Muscle of back (tissue), 11 donors: ENCODE results near the gene VOPP1. TPM values are rescaled to one million over a fixed set of nuclear protein-coding genes. Genes with fewer than 3 reads are reported as not detected.

Experiments used
- DNase-seq, 3 donors: peaks; one replicate each; pipeline versions ENCODE4 v3.0.0 to v3.0.0-alpha.2; 2013
- polyA plus RNA-seq, 10 donors: library from polyadenylated mRNA; unstranded; fragments of 120-200 nt; gene quantifications; one replicate each; pipeline ENCODE4 v1.2.1, GENCODE V29; 2013; ENCODE audit not compliant: insufficient read length in 10 of 10

The VOPP1 gene
- polyA plus RNA-seq, 10 donors = 23.9 to 29.3 (median 26.4) TPM

- DNase-seq = no peak
These were observed 14.6 kb downstream of the VOPP1 start for GRCh38 chr7:55557666-55558188.

GRCh38 chr7:55556492-55556891 is 15.8 kb downstream of the VOPP1 start:
- no peak for DNase-seq

- DNase-seq = no peak
These were observed 16.3 kb downstream of the VOPP1 start for GRCh38 chr7:55556031-55556430.

GRCh38 chr7:55555160-55555559 is 17.1 kb downstream of the VOPP1 start:
- no peak for DNase-seq

GRCh38 chr7:55554038-55554437 is 18.3 kb downstream of the VOPP1 start:
- DNase-seq = no peak

DNA sequence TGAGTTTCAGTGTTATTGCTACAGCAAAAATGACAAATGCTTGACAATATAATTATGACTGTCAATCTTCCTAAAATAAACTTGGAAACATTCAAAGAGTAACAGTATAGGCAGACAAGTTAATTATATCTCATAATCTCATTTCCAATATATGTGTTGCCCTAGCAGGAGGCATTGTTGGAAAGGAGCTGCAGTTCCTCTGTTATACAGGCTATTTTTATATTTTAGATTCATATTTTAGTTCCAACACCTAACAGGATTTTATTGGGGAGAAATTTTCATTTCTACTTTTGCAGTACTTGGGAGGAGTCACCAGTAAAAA is 19.3 kb downstream of the VOPP1 start:
- no peak for DNase-seq

GRCh38 chr7:55552320-55553023 is 19.8 kb downstream of the VOPP1 start:
- peak in 2 of 3 donors; percentile 40 to 59 for DNase-seq

- no peak for DNase-seq
These were observed 21.3 kb downstream of the VOPP1 start for GRCh38 chr7:55550841-55551537.

GRCh38 chr7:55550010-55550663 is 22.2 kb downstream of the VOPP1 start:
- no peak for DNase-seq

DNA sequence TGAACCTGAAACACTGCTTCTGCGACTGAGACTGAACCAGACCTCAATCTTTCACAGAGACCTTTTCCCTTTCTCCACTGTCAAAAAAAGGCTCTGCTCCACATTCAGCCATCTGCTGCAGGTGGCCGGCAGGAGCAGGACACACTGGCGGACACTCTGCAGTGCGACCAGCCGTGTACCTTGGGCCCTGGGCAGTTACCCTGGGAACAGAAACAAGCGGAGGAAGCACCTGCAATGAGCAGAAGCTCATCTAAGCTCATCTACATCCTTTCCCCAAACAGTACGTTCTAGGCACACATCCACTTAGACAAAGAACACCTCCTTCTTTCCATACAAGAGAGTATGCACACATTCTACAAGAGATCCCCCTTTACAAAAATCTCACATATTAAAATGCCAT is 22.8 kb downstream of the VOPP1 start:
- no peak for DNase-seq

GRCh38 chr7:55548295-55548731 is 24.0 kb downstream of the VOPP1 start:
- DNase-seq = no peak

DNA sequence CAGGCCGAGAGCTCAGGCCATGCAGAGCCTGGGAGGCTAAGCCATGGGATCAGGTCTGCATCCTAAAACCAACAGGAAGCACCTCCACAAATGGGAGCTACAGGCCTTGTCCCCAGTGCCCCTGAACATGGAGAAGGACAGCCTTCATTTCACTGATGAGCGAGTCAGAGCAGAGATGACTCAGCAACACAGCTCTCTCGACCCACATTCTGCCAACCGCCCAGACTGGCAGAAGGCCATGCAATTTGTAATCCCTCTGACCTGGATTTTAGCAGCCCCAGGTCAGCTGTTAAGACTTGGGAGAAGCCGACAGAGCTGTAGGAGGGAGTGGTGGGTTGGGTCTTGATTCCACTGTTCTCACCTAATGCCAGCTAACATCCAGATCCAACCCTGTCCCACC is 25.5 kb downstream of the VOPP1 start:
- peak in 2 of 3 donors; percentile 33 to 74 for DNase-seq

GRCh38 chr7:55545496-55545895 is 26.8 kb downstream of the VOPP1 start:
- DNase-seq = peak in 1 of 3 donors; percentile 33

DNA sequence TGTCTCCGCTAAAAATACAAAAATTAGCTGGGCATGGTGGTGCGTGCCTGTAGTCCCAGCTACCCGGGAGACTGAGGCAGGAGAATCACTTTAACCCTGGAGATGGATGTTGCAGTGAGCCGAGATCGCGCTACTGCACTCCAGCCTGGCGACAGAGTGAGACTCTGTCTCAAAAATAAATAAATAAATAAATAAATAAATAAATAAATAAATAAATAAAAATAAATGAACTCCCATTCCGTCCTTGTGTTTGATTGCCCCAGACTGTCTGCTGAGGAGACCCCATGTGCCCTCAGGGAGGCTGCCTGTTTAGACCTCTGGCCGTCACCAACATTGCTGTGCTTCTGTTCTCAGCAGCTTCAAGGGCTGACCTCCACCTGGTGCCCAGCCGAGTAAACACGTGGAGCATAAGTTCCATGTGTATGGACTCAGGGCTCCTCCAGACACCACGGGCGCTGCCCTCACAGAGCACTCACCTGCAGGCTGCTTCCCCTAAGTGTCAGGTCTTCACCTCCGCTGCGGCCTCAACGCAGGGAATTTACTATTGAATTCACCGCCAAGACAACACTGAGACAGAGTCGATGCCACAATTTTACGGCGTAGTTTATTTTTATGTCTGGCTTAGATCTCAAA is 32.0 kb downstream of the VOPP1 start:
- no peak for DNase-seq

DNA sequence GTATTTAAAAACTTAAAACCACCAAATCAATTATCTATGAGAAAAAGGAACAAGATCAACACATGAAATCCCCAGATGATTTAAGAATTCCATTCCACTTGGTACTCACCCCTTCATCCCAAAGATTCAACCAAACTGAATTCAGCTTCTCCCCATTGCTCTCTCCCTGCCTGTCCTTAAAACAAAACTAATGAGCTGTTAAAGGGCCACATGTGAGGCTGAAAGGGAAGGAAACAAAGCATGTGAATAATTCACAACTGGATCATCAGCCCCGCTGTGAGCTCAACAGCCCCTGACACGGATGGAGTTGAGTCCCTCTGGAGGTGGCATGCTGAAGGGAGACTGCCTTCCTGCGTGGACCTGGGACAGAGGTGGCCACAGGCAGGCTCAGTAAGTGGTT is 32.9 kb downstream of the VOPP1 start:
- no peak for DNase-seq

DNA sequence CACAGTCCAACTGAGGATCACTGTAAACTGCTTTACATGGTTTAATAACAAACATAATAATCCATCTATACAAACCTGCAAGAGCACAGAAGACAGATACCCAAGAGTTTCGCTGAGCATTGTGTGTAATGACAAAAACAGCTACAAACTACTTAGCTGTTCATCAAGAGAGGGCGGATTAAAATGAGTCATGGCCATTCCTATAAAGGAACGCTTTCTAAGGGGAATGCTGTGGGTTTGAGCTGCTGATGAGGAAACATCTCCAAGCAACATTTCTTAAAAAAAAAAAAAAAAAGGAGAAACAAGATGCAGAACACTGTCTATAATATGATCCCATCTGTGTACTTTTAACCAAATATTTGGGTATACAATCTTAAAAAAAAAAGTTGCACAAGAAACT is 33.8 kb downstream of the VOPP1 start:
- peak in 1 of 3 donors; percentile 84 for DNase-seq

DNA sequence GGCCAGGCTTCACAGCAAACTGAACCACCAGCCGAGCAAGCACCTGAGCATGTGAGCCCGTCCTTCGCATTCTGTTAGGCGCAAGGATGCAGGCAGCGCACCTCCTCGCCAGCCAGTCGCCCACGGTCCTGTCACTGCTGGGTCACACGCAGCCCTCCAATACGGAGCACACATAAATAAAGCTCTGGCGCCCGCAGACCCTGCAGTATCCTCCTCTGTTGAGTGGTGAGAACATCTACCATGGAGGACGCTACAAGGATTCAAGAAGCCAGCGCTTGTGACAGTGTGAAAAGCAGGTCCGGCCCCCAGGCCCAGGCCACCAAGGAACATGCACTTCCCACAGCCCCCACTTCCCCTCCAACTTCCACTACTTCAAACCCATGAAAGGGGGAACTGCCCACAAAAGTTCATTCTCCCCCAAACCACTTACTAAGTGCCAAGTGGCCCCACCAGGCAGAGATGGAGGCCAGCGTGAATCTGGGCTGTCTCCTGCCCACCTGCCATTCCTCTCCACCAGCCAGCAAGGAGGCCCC is 34.8 kb downstream of the VOPP1 start:
- no peak for DNase-seq

DNA sequence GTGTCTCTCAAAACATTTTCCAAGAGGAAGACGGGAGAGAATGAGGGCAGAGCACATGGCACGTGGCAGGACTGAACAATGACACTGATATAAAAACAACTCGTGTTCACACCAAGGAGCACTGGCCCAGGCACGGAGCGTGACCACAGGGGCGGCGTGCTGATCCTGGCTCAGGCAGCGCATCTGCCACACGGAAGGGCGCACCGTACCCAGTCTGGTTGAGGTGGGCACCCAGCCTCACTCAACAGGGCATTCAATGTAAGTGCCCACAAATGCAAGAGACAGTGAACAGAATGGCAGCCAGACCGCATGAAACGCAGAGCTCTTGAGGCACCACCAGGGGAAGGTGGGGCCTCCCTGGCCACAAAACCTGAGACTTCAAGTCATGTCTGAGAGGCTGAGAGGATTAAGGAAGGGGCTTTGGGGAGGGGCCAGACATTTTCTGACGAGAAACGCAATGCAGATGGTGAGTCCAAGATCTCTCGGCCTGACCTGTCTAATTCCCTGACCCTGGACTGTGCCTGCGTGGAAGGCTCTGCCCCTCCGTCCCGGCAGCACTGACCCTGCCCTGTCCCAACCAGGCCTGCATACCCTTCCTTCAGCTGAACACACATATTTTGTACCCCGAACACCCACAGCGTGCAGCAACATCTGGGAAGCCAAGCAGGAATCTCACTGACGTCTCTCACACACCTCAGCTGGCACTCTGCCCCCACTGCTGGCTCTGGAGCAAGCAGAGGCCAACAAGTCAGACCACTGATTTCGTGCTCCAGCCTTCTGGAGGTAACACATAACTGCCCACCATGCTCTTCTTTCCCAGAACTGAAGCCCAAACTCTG is 35.5 kb downstream of the VOPP1 start:
- DNase-seq = no peak

GRCh38 chr7:55535617-55536016 is 36.7 kb downstream of the VOPP1 start:
- DNase-seq = no peak

DNA sequence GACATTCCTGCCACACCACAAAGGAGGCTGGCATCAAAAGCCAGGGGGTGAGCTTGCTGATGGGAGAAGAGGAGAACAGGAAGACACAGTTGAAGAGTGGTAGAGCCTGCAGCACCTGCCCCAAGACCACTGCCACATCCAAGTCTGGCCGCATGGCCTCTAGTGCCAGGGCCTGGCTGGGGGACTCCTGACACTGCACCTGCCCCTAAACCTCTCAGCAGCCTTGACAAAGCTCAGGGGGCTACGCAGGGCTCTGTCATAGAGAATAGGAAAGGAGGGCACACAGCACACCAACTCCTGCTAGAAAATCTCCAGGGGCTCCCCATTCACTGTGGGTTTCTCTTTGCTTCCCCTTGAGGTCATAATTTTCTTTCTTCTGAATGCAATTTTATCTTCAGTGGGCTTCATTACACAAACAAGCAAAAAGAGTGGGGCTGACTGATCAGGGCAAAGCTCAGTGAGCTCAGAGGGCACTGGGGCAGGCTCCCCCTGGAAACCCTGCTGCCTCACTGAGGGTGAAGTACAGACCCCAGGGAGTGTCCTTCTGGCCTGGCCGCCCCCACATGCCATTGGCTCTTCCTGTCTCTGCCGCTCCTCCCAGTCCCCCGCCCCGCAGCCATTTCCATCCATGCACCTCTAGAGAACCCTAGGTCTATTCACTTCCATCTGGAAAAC is 37.2 kb downstream of the VOPP1 start:
- no peak for DNase-seq
